Body of pancreas (tissue), 4 donors: Measurements from ENCODE around the gene LITAF.

Experiments
- POLR2A ChIP-seq, 3 donors: fragments of 450-650 bp; IDR thresholded peaks; one replicate each; pipeline ENCODE4 v1.6.1; 2016; ENCODE audit warnings: antibody characterized with exemption in 3 of 3, mild to moderate bottlenecking in 2 of 3
- TF ChIP-seq, protein P1 (sequence below), 7 experiments: fragments of 450-650 bp in 4 of 7; fragments of 200-600 bp in 3 of 7; sonication (generic) in 3 of 7; IDR thresholded peaks; one replicate each; pipeline ENCODE4 v1.5.1; 2016 to 2019; ENCODE audit warnings: antibody characterized with exemption in 7 of 7

DNA sequence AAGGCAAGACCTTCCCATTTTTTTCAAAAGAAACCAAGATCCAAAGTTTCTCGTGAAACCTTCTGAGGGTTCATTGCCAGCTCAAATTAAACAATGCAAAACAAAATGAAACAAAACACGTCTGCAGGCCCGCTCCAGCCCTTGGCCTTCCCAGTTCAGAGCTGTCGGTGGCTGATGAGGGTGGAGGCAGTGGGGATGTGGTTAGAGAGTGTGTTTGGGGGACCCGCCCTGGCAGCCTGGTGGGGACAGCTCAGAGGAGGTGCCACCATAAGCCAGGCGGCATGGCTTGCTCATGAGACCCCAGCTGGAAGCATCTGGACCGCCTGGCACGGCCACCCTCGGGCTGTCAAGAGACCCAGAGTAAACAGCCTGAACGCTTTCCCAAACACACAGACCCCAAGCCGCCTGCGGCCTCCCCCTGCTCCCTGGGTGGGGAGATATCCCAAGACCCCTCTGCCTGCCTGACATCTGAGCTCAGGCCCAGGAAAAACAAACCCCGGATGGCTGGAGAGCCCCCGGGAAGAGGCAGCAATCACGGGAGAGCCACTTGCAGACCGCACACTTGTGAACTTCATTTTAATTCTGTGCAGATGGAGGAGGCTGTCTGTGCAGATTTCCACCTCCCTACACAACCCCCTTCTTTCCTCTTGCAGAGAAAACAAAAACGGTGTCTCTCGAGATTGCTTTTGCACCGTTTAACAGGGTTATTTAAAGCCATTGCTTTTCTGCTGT, 35.4 kb upstream of the LITAF start:
- TF ChIP-seq, protein P1, sequence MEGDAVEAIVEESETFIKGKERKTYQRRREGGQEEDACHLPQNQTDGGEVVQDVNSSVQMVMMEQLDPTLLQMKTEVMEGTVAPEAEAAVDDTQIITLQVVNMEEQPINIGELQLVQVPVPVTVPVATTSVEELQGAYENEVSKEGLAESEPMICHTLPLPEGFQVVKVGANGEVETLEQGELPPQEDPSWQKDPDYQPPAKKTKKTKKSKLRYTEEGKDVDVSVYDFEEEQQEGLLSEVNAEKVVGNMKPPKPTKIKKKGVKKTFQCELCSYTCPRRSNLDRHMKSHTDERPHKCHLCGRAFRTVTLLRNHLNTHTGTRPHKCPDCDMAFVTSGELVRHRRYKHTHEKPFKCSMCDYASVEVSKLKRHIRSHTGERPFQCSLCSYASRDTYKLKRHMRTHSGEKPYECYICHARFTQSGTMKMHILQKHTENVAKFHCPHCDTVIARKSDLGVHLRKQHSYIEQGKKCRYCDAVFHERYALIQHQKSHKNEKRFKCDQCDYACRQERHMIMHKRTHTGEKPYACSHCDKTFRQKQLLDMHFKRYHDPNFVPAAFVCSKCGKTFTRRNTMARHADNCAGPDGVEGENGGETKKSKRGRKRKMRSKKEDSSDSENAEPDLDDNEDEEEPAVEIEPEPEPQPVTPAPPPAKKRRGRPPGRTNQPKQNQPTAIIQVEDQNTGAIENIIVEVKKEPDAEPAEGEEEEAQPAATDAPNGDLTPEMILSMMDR (IDR thresholded peaks at IDR 0.05) = no peak
- TF ChIP-seq POLR2A (IDR thresholded peaks at IDR 0.05) = no peak
